A549 (cell line): ENCODE data around the gene LGALS1. TPM values are rescaled to one million over a fixed set of nuclear protein-coding genes. Genes with fewer than 3 reads are reported as not detected.

Experiments used
- ATAC-seq, 2 experiments: fragments of 200-7000 bp in 1 of 2; fragments of >200 bp in 1 of 2; cut with Nextera tagmentation in 1 of 2; cut with Tn5 transposase in 1 of 2; 3 replicates each; pipeline versions ENCODE4 v1.8.0 to v1.9.1; 2018 to 2020; ENCODE audit warnings: mild to moderate bottlenecking in 1 of 2, moderate library complexity in 1 of 2
- CTCF ChIA-PET: fragments of 300-600 bp; sonication (Branson Sonifier 250); formaldehyde crosslinking; extraction: SDS; loops from one replicate; lab custom pipeline; 2021; ENCODE audit warnings: antibody characterized with exemption, inconsistent platforms; lab: Yijun Ruan, JAX
- POLR2A ChIA-PET: fragments of 350-600 bp; formaldehyde crosslinking; extraction: SDS; loops from one replicate; lab custom pipeline; 2021; ENCODE audit warnings: antibody characterized with exemption, inconsistent platforms; lab: Yijun Ruan, JAX
- DNase-seq, 2 experiments: peaks; one replicate each; pipeline versions ENCODE4 v3.0.0 to v3.0.0-alpha.2; 2011 to 2016; ENCODE audit warnings: low read depth in 1 of 2, low spot score in 1 of 2
- FAIRE-seq: peaks from 2 replicates; lab custom pipeline; 2011; peaks lifted over from hg19 to GRCh38; lab: Jason Lieb, UNC
- H3K27ac ChIP-seq, 2 experiments: fragments of >200 bp; sonication (Bioruptor Twin); formaldehyde crosslinking; 3 replicates each; pipeline ENCODE4 v1.5.1; 2016 to 2017
- H3K4me1 ChIP-seq: fragments of >200 bp; sonication (Bioruptor Twin); formaldehyde crosslinking; 3 replicates; pipeline ENCODE4 v1.6.1; 2016
- H3K4me2 ChIP-seq: fragments of >200 bp; sonication (Bioruptor Twin); formaldehyde crosslinking; 3 replicates; pipeline ENCODE4 v1.6.1; 2016
- H3K4me3 ChIP-seq: fragments of >200 bp; sonication (Bioruptor Twin); formaldehyde crosslinking; 3 replicates; pipeline ENCODE4 v1.5.1; 2016
- H3K9me3 ChIP-seq: fragments of >200 bp; sonication (Bioruptor Twin); formaldehyde crosslinking; 3 replicates; pipeline ENCODE4 v1.6.1; 2016
- CBX2 ChIP-seq: fragments of 200-600 bp; sonication (generic); IDR thresholded peaks from 2 replicates; pipeline ENCODE4 v1.6.1; 2016; ENCODE audit warnings: low read depth, mild to moderate bottlenecking, borderline replicate concordance
- CHD2 ChIP-seq: fragments of 150-350 bp; IDR thresholded peaks from 2 replicates; pipeline ENCODE4 v1.6.1; 2014; ENCODE audit warnings: low read length; ENCODE audit not compliant: partially characterized antibody
- CHD4 ChIP-seq: fragments of 200-600 bp; sonication (generic); IDR thresholded peaks from 2 replicates; pipeline ENCODE4 v1.6.1; 2016; ENCODE audit warnings: antibody characterized with exemption, mild to moderate bottlenecking, borderline replicate concordance
- EHF ChIP-seq: fragments of 250-450 bp; sonication (Bioruptor Pico); IDR thresholded peaks from 2 replicates; pipeline ENCODE4 v1.5.0; 2020; ENCODE audit warnings: mild to moderate bottlenecking
- HEYL ChIP-seq: fragments of 250-450 bp; sonication (Bioruptor Pico); IDR thresholded peaks from 2 replicates; pipeline ENCODE4 v1.8.0; 2021; ENCODE audit warnings: mild to moderate bottlenecking, moderate library complexity
- MYC ChIP-seq: IDR thresholded peaks from 2 replicates; pipeline ENCODE4 v1.6.1; 2012; ENCODE audit warnings: mild to moderate bottlenecking, inconsistent platforms, low read length, improper control_type of control experiment, borderline replicate concordance
- NFE2L2 ChIP-seq: fragments of 150-350 bp; conservative IDR thresholded peaks from 2 replicates; pipeline ENCODE4 v1.6.1; 2014; ENCODE audit warnings: low read length
- NPAS2 ChIP-seq: fragments of 250-450 bp; sonication (Bioruptor Pico); IDR thresholded peaks from 2 replicates; pipeline ENCODE4 v1.8.0; 2022; ENCODE audit warnings: mild to moderate bottlenecking, moderate library complexity, borderline replicate concordance
- NR3C1 ChIP-seq: fragments of >200 bp; sonication (Bioruptor Twin); formaldehyde crosslinking; IDR thresholded peaks from 3 replicates; pipeline ENCODE4 v1.6.1; 2017
- POLR2A ChIP-seq: IDR thresholded peaks from 2 replicates; pipeline ENCODE4 v1.6.1; 2012; ENCODE audit warnings: mild to moderate bottlenecking, low read length
- SREBF2 ChIP-seq: fragments of 450-650 bp; IDR thresholded peaks from 2 replicates; pipeline ENCODE4 v1.6.1; 2014; ENCODE audit warnings: mild to moderate bottlenecking, moderate library complexity
- whole genome bisulfite sequencing: methylation state at CpG from one replicate; pipeline ENCODE4 v1.1.6; 2017; ENCODE audit errors: missing lambda C conversion rate; 5-methylcytosine and 5-hydroxymethylcytosine counted together
- polyA plus RNA-seq, 4 experiments: library from polyadenylated mRNA; depleted of rRNA in 3 of 4; stranded (reverse); fragments of >200 nt; fragmentation: RNase III in 1 of 4; extraction: RNeasy Plus Mini Kit Qiagen cat#74134 plus additional on column Dnase treatment in 1 of 4; gene quantifications; 2 replicates in 3 of 4; 3 replicates in 1 of 4; pipeline ENCODE4 v1.2.3, GENCODE V29; 2011 to 2017
- TF ChIP-seq, protein P1 (sequence below): fragments of 250-450 bp; sonication (Bioruptor Pico); IDR thresholded peaks from 2 replicates; pipeline ENCODE4 v1.5.0; 2021; ENCODE audit warnings: mild to moderate bottlenecking, moderate library complexity, borderline replicate concordance
- TF ChIP-seq, protein P2 (sequence below): fragments of 200-600 bp; sonication (generic); IDR thresholded peaks from 2 replicates; pipeline ENCODE4 v1.6.1; 2016; ENCODE audit warnings: antibody characterized with exemption, mild to moderate bottlenecking, moderate library complexity
- TF ChIP-seq, protein P3 (sequence below): fragments of >200 bp; sonication (Bioruptor Twin); formaldehyde crosslinking; IDR thresholded peaks from 3 replicates; pipeline ENCODE4 v1.6.1; 2016
- TF ChIP-seq, protein P4 (sequence below): IDR thresholded peaks from 2 replicates; pipeline ENCODE4 v1.6.1; 2012

The LGALS1 gene
- polyA plus RNA-seq, 2 of the 4 experiments (the other 2 are of a cell fraction): 584 to 1,477 TPM

DNA sequence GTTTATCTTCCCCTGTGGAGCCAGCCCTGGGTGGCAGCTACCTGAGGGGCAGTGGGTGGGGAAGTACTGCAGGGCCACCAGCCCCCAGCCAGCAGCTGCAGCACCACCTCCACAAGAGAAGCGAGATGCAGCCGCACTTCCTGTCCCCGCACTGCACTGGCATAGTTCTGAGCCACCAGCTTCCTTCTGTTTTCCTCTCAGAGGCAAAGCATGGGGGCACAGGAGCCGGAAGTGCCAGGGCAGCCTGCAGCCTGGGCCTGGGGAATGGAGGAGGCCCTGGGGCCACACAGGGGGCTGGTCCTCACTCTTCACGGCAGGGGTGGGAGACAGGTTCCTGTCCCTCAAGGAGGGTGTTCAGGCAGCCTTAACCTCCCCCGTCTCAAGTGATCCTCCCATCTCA is 47.9 kb upstream of the LGALS1 start (continued):
- TF ChIP-seq SREBF2: no peak

DNA sequence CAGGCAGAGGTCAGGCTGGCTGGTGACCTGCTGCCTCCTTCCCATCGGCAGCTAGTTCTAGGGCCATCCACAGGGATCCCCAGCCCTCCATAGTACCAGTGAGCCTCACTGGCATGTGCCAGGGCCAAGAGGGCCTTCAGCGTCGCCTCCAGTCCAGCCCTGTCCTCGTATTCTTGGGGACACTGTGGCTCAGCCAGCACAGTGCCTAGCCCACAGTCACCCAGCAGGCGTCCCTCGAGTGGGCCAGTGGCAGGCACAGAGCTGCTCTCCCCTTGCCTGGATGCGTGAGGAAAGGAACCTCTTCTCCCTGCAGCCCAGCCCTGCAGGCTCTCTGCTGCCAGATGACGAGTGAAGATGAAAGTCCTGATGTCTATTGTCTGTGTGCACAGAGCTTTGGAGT is 46.6 kb upstream of the LGALS1 start:
- 72% methylated on average over 7 of the region's 8 CpGs for WGBS
- H3K4me3 ChIP-seq: no peak overlapping the region
- FAIRE-seq (no peak), ATAC-seq (no peak), DNase-seq (no peak)
- ChIA-PET POLR2A (no interaction called here), CTCF (interaction anchor here (0.7 to 11.4 kb wide), 9 partner anchors 8 to 163 kb away, joined by 3 to 129 read pairs (median 4); partner anchors contain the start of genes GGA1 and SH3BP1)
- no peak overlapping the region for H3K4me2 ChIP-seq
- no peak overlapping the region for H3K27ac ChIP-seq
- no peaks in the 10 kb centered on the region for H3K4me1 ChIP-seq
- no peaks in the 10 kb centered on the region for H3K9me3 ChIP-seq
- TF ChIP-seq, protein P1, sequence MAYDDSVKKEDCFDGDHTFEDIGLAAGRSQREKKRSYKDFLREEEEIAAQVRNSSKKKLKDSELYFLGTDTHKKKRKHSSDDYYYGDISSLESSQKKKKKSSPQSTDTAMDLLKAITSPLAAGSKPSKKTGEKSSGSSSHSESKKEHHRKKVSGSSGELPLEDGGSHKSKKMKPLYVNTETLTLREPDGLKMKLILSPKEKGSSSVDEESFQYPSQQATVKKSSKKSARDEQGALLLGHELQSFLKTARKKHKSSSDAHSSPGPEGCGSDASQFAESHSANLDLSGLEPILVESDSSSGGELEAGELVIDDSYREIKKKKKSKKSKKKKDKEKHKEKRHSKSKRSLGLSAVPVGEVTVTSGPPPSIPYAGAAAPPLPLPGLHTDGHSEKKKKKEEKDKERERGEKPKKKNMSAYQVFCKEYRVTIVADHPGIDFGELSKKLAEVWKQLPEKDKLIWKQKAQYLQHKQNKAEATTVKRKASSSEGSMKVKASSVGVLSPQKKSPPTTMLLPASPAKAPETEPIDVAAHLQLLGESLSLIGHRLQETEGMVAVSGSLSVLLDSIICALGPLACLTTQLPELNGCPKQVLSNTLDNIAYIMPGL: no peak
- TF ChIP-seq HEYL (CRISPR knock-in tag): no peak
- TF ChIP-seq, protein P2, sequence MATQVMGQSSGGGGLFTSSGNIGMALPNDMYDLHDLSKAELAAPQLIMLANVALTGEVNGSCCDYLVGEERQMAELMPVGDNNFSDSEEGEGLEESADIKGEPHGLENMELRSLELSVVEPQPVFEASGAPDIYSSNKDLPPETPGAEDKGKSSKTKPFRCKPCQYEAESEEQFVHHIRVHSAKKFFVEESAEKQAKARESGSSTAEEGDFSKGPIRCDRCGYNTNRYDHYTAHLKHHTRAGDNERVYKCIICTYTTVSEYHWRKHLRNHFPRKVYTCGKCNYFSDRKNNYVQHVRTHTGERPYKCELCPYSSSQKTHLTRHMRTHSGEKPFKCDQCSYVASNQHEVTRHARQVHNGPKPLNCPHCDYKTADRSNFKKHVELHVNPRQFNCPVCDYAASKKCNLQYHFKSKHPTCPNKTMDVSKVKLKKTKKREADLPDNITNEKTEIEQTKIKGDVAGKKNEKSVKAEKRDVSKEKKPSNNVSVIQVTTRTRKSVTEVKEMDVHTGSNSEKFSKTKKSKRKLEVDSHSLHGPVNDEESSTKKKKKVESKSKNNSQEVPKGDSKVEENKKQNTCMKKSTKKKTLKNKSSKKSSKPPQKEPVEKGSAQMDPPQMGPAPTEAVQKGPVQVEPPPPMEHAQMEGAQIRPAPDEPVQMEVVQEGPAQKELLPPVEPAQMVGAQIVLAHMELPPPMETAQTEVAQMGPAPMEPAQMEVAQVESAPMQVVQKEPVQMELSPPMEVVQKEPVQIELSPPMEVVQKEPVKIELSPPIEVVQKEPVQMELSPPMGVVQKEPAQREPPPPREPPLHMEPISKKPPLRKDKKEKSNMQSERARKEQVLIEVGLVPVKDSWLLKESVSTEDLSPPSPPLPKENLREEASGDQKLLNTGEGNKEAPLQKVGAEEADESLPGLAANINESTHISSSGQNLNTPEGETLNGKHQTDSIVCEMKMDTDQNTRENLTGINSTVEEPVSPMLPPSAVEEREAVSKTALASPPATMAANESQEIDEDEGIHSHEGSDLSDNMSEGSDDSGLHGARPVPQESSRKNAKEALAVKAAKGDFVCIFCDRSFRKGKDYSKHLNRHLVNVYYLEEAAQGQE: no peak
- TF ChIP-seq NFE2L2: no peak
- TF ChIP-seq, protein P3, sequence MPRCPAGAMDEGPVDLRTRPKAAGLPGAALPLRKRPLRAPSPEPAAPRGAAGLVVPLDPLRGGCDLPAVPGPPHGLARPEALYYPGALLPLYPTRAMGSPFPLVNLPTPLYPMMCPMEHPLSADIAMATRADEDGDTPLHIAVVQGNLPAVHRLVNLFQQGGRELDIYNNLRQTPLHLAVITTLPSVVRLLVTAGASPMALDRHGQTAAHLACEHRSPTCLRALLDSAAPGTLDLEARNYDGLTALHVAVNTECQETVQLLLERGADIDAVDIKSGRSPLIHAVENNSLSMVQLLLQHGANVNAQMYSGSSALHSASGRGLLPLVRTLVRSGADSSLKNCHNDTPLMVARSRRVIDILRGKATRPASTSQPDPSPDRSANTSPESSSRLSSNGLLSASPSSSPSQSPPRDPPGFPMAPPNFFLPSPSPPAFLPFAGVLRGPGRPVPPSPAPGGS: no peak
- no peak for TF ChIP-seq NR3C1

DNA sequence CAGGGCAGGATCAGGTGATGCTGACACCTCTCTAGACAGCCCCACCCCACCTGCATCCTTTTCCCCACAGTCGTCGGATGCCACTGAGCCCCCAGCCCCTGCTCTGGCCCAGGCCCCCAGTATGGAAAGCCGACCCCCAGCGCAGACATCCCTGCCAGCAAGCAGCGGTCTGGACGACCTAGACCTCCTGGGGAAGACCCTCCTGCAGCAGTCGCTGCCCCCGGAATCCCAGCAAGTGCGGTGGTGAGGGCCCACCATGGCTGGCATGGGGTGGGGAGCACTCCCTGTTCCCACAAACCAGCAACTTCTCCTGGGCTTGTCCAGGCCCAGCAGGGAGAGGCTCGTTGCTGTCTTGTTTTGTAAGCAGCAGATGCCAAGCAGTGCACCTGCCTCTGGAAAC is 45.5 kb upstream of the LGALS1 start:
- ChIA-PET POLR2A (no interaction called here), CTCF (interaction anchor here (1.8 to 11.4 kb wide), 4 partner anchors 8 to 162 kb away, joined by 8 to 129 read pairs (median 27); partner anchors contain the start of genes GGA1 and SH3BP1)
- no peak overlapping the region for H3K27ac ChIP-seq
- no peaks in the 10 kb centered on the region for H3K4me1 ChIP-seq
- no peak for TF ChIP-seq NPAS2 (CRISPR knock-in tag)
- H3K4me2 ChIP-seq: no peak overlapping the region
- H3K9me3 ChIP-seq: no peaks in the 10 kb centered on the region
- ATAC-seq (no peak), FAIRE-seq (no peak), DNase-seq (no peak)
- no peak overlapping the region for H3K4me3 ChIP-seq
- no CpG with 5 or more reads among the region's 10 CpGs for WGBS

DNA sequence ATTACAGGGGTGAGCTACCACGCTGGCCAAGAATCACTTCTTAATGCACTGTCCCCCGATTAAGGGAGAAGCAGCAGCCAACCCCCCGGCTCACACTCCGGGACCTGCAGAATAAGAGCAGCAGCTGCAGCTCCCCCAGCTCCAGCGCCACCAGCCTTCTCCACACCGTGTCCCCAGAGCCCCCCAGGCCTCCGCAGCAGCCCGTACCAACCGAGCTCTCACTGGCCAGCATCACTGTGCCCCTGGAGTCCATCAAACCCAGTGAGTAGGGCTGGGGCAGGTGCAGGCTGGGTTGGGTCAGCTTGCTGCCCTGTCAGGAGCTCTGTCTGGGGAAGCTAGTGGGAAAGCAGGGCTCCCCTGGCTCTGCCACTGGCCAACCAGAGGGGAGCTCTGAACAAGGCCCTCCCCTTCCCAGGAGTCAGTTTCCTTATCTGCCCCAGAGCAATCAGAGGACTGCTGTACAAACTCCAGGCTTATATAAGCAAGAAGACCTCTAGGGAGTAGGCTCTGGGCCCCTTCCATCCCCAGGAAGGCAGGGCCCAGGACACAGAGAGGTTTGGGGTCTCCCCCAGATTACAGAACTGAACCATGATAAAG is 44.5 kb upstream of the LGALS1 start:
- WGBS: 93% methylated on average over 5 of the region's 9 CpGs
- Histone ChIP-seq H3K4me1 (no peaks in the 10 kb centered on the region), H3K27ac (no peak overlapping the region), H3K4me2 (no peak overlapping the region), H3K4me3 (no peak overlapping the region), H3K9me3 (no peaks in the 10 kb centered on the region)
- ChIA-PET CTCF (interaction anchor here (0.6 to 11.4 kb wide), 9 partner anchors 9 to 162 kb away, joined by 3 to 129 read pairs (median 3); partner anchors contain the start of genes GGA1 and SH3BP1), POLR2A (interaction anchor here (0.8 kb wide), 1 partner anchor 28 kb away, joined by 3 read pairs; the partner anchor contains the start of gene PDXP)
- FAIRE-seq (no peak), DNase-seq (no peak), ATAC-seq (no peak)
- TF ChIP-seq CBX2 (no peak), MYC (no peak), POLR2A (no peak), CHD2 (no peak), CHD4 (no peak), EHF (no peak)
- TF ChIP-seq, protein P4, sequence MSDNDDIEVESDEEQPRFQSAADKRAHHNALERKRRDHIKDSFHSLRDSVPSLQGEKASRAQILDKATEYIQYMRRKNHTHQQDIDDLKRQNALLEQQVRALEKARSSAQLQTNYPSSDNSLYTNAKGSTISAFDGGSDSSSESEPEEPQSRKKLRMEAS: no peak
- TF ChIP-seq, protein P1: no peak
